Measurements from ENCODE around the gene MASP1.

- TF ChIP-seq TAF1 (IDR thresholded peaks at IDR 0.05; ENCODE audit: low read depth, low read length): no peak
- TF ChIP-seq POLR2A (IDR thresholded peaks at IDR 0.05; ENCODE audit: low read depth, low read length): no peak
- TF ChIP-seq POLR2AphosphoS5 (IDR thresholded peaks at IDR 0.05; ENCODE audit: low read depth, low read length): no peak
- no peak for TF ChIP-seq POU2F2 (IDR thresholded peaks at IDR 0.05; ENCODE audit: low read depth, low read length)
Measured at GRCh38 chr3:187259171-187259570, 32.4 kb downstream of the MASP1 start.
